Neural cell (in vitro differentiated cells): Measurements from ENCODE around the gene ACTR1B. TPM values are rescaled to one million over a fixed set of nuclear protein-coding genes. Genes with fewer than 3 reads are reported as not detected.

Experiments used
- H2AFZ ChIP-seq: fragments of 200-600, 300-800 bp; sonication (generic), shearing (Covaris generic); 2 replicates; pipeline ENCODE4 v1.6.0; 2014; ENCODE audit warnings: low read depth, mild to moderate bottlenecking, antibody characterized with exemption, low read length, moderate library complexity
- H3F3A ChIP-seq: fragments of 200-600 bp; shearing (Covaris generic); 2 replicates; pipeline ENCODE4 v1.6.1; 2016; ENCODE audit warnings: mild to moderate bottlenecking, moderate library complexity, mixed read lengths, antibody characterized with exemption, low read length; ENCODE audit not compliant: insufficient read depth, poor library complexity, severe bottlenecking
- H3K27ac ChIP-seq: fragments of 200-600, 300-800 bp; sonication (generic), shearing (Covaris generic); 2 replicates; pipeline ENCODE4 v1.5.1; 2014; ENCODE audit warnings: mild to moderate bottlenecking, low read length, moderate library complexity
- H3K27me3 ChIP-seq: fragments of 300-800, 200-600 bp; sonication (generic), shearing (Covaris generic); 2 replicates; pipeline ENCODE4 v1.6.0; 2014; ENCODE audit warnings: mild to moderate bottlenecking, low read depth, low read length, moderate library complexity; ENCODE audit not compliant: insufficient read depth
- H3K36me3 ChIP-seq: fragments of 300-800, 200-600 bp; sonication (generic), shearing (Covaris generic); 2 replicates; pipeline ENCODE4 v1.5.1; 2014; ENCODE audit warnings: mild to moderate bottlenecking, antibody characterized with exemption, low read length, moderate library complexity; ENCODE audit not compliant: insufficient read depth
- H3K4me2 ChIP-seq: fragments of 300-800, 200-600 bp; sonication (generic), shearing (Covaris generic); 2 replicates; pipeline ENCODE4 v1.6.0; 2014; ENCODE audit warnings: mild to moderate bottlenecking, low read length
- H3K4me3 ChIP-seq: fragments of 300-800, 200-600 bp; sonication (generic), shearing (Covaris generic); 2 replicates; pipeline ENCODE4 v1.5.1; 2014; ENCODE audit warnings: mild to moderate bottlenecking, low read length, moderate library complexity
- H3K79me2 ChIP-seq: fragments of 200-600 bp; shearing (Covaris generic); replicated peaks from 2 replicates; pipeline ENCODE4 v1.6.0; 2014; ENCODE audit warnings: mild to moderate bottlenecking, low read length, moderate library complexity; ENCODE audit not compliant: insufficient read depth
- H3K9ac ChIP-seq: fragments of 300-800, 200-600 bp; sonication (generic), shearing (Covaris generic); 2 replicates; pipeline ENCODE4 v1.6.1; 2016; ENCODE audit warnings: mild to moderate bottlenecking, low read length, mixed read lengths
- H3K9me2 ChIP-seq: fragments of 200-600 bp; shearing (Covaris generic); 2 replicates; pipeline ENCODE4 v1.6.1; 2016; ENCODE audit warnings: mild to moderate bottlenecking, low read length, mixed read lengths; ENCODE audit not compliant: insufficient read depth
- H3K9me3 ChIP-seq: fragments of 200-600, 300-800 bp; sonication (generic), shearing (Covaris generic); 2 replicates; pipeline ENCODE4 v1.6.1; 2016; ENCODE audit warnings: mild to moderate bottlenecking, mixed run types, low read length, moderate library complexity, mixed read lengths
- H4K20me1 ChIP-seq: fragments of 200-600 bp; shearing (Covaris generic); 2 replicates; pipeline ENCODE4 v1.6.1; 2016; ENCODE audit warnings: mild to moderate bottlenecking, mixed run types; ENCODE audit not compliant: insufficient read depth
- EP300 ChIP-seq: fragments of 450-650 bp; conservative IDR thresholded peaks from 2 replicates; pipeline ENCODE4 v1.6.1; 2014; ENCODE audit warnings: antibody characterized with exemption, mild to moderate bottlenecking, moderate library complexity; ENCODE audit not compliant: poor library complexity, severe bottlenecking
- EZH2 ChIP-seq: fragments of 200-600, 300-800 bp; shearing (Covaris generic), sonication (generic); IDR thresholded peaks from 2 replicates; pipeline ENCODE4 v1.6.1; 2014; ENCODE audit warnings: antibody characterized with exemption, low read length, borderline replicate concordance, mild to moderate bottlenecking; ENCODE audit not compliant: insufficient read depth, poor library complexity, severe bottlenecking
- MXI1 ChIP-seq: fragments of 450-650 bp; conservative IDR thresholded peaks from 2 replicates; pipeline ENCODE4 v1.6.1; 2014; ENCODE audit warnings: antibody characterized with exemption, mild to moderate bottlenecking; ENCODE audit not compliant: poor library complexity, severe bottlenecking
- POLR2AphosphoS5 ChIP-seq: IDR thresholded peaks from 2 replicates; pipeline ENCODE4 v1.6.1; 2012
- RAD21 ChIP-seq: fragments of 450-650 bp; conservative IDR thresholded peaks from 2 replicates; pipeline ENCODE4 v1.6.1; 2014; ENCODE audit warnings: antibody characterized with exemption, mild to moderate bottlenecking, moderate library complexity
- SMC3 ChIP-seq: fragments of 450-650 bp; conservative IDR thresholded peaks from 2 replicates; pipeline ENCODE4 v1.6.1; 2014; ENCODE audit warnings: antibody characterized with exemption, mild to moderate bottlenecking, moderate library complexity; ENCODE audit not compliant: poor library complexity
- TAF1 ChIP-seq: IDR thresholded peaks from 2 replicates; pipeline ENCODE4 v1.6.1; 2012; ENCODE audit warnings: low read depth
- polyA plus RNA-seq: library from polyadenylated mRNA; depleted of rRNA; stranded (reverse); fragments of >200 nt; gene quantifications from 2 replicates; pipeline ENCODE4 v1.2.3, GENCODE V29; 2014
- TF ChIP-seq, protein P1 (sequence below): IDR thresholded peaks from 2 replicates; pipeline ENCODE4 v1.6.1; 2012; ENCODE audit warnings: borderline replicate concordance
- TF ChIP-seq, protein P2 (sequence below): fragments of 450-650 bp; IDR thresholded peaks from 2 replicates; pipeline ENCODE4 v1.5.1; 2014; ENCODE audit warnings: antibody characterized with exemption, mild to moderate bottlenecking, moderate library complexity; ENCODE audit not compliant: poor library complexity, severe bottlenecking

The ACTR1B gene
- polyA plus RNA-seq, 1 donor from 2014 or later = 138 TPM

DNA sequence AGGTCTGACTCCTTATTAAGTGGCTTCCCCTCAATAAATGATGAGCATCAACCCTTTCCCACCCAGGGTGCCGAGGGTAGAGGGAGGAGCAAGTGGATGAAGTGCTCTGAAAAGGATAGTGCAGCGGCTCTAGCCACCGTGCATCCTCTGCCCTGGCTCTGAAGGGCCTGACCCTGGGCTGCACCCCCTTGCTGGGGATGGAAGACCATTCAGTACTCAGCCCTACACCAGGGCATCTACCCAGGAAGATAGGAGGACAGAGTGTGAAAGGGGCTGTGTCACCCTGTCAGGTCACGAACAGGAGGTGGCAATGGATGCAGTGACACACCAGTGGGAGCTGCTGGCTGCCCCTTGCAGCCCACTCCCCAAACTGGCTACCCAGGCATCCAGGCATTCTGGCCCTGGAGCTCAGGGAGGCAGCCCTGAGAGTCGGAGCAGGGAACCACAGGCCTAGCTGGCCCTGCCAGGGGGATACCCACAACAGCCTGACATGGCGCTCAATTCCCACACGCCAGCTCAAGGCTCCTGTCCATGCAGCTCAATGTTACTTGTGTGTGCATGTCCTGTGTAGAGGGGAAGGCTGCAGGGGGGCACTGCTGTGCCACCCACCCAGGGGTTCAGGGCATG is 7.6 kb downstream of the ACTR1B start:
- H3K27ac ChIP-seq = no peak overlapping the region
- no peaks in the 10 kb centered on the region for H3K27me3 ChIP-seq
- H4K20me1 ChIP-seq = no peaks in the 10 kb centered on the region
- TF ChIP-seq TAF1 = no peak
- TF ChIP-seq, protein P1, sequence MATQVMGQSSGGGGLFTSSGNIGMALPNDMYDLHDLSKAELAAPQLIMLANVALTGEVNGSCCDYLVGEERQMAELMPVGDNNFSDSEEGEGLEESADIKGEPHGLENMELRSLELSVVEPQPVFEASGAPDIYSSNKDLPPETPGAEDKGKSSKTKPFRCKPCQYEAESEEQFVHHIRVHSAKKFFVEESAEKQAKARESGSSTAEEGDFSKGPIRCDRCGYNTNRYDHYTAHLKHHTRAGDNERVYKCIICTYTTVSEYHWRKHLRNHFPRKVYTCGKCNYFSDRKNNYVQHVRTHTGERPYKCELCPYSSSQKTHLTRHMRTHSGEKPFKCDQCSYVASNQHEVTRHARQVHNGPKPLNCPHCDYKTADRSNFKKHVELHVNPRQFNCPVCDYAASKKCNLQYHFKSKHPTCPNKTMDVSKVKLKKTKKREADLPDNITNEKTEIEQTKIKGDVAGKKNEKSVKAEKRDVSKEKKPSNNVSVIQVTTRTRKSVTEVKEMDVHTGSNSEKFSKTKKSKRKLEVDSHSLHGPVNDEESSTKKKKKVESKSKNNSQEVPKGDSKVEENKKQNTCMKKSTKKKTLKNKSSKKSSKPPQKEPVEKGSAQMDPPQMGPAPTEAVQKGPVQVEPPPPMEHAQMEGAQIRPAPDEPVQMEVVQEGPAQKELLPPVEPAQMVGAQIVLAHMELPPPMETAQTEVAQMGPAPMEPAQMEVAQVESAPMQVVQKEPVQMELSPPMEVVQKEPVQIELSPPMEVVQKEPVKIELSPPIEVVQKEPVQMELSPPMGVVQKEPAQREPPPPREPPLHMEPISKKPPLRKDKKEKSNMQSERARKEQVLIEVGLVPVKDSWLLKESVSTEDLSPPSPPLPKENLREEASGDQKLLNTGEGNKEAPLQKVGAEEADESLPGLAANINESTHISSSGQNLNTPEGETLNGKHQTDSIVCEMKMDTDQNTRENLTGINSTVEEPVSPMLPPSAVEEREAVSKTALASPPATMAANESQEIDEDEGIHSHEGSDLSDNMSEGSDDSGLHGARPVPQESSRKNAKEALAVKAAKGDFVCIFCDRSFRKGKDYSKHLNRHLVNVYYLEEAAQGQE = no peak
- TF ChIP-seq SMC3 = no peak
- no peak for TF ChIP-seq EP300
- TF ChIP-seq, protein P2, sequence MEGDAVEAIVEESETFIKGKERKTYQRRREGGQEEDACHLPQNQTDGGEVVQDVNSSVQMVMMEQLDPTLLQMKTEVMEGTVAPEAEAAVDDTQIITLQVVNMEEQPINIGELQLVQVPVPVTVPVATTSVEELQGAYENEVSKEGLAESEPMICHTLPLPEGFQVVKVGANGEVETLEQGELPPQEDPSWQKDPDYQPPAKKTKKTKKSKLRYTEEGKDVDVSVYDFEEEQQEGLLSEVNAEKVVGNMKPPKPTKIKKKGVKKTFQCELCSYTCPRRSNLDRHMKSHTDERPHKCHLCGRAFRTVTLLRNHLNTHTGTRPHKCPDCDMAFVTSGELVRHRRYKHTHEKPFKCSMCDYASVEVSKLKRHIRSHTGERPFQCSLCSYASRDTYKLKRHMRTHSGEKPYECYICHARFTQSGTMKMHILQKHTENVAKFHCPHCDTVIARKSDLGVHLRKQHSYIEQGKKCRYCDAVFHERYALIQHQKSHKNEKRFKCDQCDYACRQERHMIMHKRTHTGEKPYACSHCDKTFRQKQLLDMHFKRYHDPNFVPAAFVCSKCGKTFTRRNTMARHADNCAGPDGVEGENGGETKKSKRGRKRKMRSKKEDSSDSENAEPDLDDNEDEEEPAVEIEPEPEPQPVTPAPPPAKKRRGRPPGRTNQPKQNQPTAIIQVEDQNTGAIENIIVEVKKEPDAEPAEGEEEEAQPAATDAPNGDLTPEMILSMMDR = no peak
- no peak for TF ChIP-seq POLR2AphosphoS5
- no peak for TF ChIP-seq MXI1
- TF ChIP-seq RAD21 = no peak
- TF ChIP-seq EZH2 = no peak
- H3K79me2 ChIP-seq = peaks cover under 1% of the 10 kb centered on the region
- no peaks in the 10 kb centered on the region for H3K9me3 ChIP-seq
- H3K36me3 ChIP-seq = no peaks in the 10 kb centered on the region
- H3K4me3 ChIP-seq = no peak overlapping the region
- H2AFZ ChIP-seq = no peak overlapping the region
- no peak overlapping the region for H3K9ac ChIP-seq
- no peaks in the 10 kb centered on the region for H3K9me2 ChIP-seq
- H3F3A ChIP-seq = no peaks in the 10 kb centered on the region
- H3K4me2 ChIP-seq = no peak overlapping the region

DNA sequence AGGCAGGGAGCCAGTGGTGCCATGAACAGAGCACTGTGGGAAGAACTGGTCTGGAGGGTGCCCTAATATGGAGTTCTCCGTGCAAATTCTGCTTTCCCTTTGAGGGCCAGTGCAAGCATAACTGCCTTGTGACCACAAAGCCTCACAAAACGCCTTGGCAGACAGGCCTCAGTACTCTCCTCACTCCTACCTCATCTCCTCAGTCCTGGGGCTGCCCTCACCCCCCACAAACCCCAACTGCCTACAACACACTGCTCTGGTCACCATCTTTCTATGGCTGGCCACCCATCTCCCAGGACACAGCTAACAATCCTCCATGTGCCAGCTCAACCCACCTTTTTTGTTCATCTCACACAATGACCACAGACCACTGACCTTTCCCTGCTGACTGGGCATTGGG is 9.1 kb downstream of the ACTR1B start:
- Histone ChIP-seq H3F3A (no peaks in the 10 kb centered on the region), H3K27ac (no peak overlapping the region), H3K9me2 (no peaks in the 10 kb centered on the region), H3K27me3 (no peaks in the 10 kb centered on the region), H3K9ac (no peak overlapping the region), H3K79me2 (no peaks in the 10 kb centered on the region), H4K20me1 (no peaks in the 10 kb centered on the region), H3K9me3 (no peaks in the 10 kb centered on the region), H3K4me3 (no peak overlapping the region), H3K4me2 (no peak overlapping the region), H2AFZ (no peak overlapping the region), H3K36me3 (no peaks in the 10 kb centered on the region)
- TF ChIP-seq EZH2 (no peak), TAF1 (no peak), EP300 (no peak), MXI1 (no peak), RAD21 (no peak), POLR2AphosphoS5 (no peak), SMC3 (no peak)
- TF ChIP-seq, protein P2 = no peak
- TF ChIP-seq, protein P1 = no peak
